ENCODE data around the gene FAM53A. TPM values are rescaled to one million over a fixed set of nuclear protein-coding genes. Genes with fewer than 3 reads are reported as not detected.

FAM53A gene
- total RNA-seq, 3 donors from 2014 or later (not counting 1 experiment from before 2014, with no cell fraction given) = 1.9 to 2.9 (median 2.3) TPM

- Mint-ChIP-seq H3K4me3 (no peak overlapping the region), H3K36me3 (no peaks in the 10 kb centered on the region), H3K27me3 (ENCODE audit: low read depth in 2 of 2) (no peaks in the 10 kb centered on the region), H3K4me1 (peaks cover 7 to 9% of the 10 kb centered on the region in 2 donors), H3K9me3 (no peaks in the 10 kb centered on the region), H3K27ac (no peak overlapping the region)
- ATAC-seq (no peak), DNase-seq (no peak)
- intact Hi-C loops (cut with micrococcal nuclease) = no loop called here
- no peaks in the 10 kb centered on the region for H3K9me3 ChIP-seq (ENCODE audit: control insufficient read depth, insufficient read depth, low read length)
- H3K4me3 ChIP-seq (ENCODE audit: low read length) = no peak overlapping the region
- no peak for TF ChIP-seq CTCF (IDR thresholded peaks at IDR 0.05)
- peaks cover 13% of the 10 kb centered on the region for H3K4me1 ChIP-seq (ENCODE audit: control insufficient read depth, insufficient read depth, low read length)
- H3K36me3 ChIP-seq (ENCODE audit: control insufficient read depth, insufficient read depth, low read length) = peaks cover 42% of the 10 kb centered on the region
- no peak overlapping the region for H3K27ac ChIP-seq (ENCODE audit: low read length)
- no peaks in the 10 kb centered on the region for H3K27me3 ChIP-seq (ENCODE audit: control insufficient read depth, insufficient read depth, low read length)
- WGBS (ENCODE audit: insufficient coverage) = 96% methylated on average over 16 of the region's 16 CpGs
These were observed 46.5 kb upstream of the FAM53A start for GRCh38 chr4:1730532-1731135.

GRCh38 chr4:1728061-1728980 is 44.2 kb upstream of the FAM53A start:
- Histone ChIP-seq H3K4me1 (ENCODE audit: control insufficient read depth, insufficient read depth, low read length) (peaks cover 33% of the 10 kb centered on the region), H3K4me3 (ENCODE audit: low read length) (no peak overlapping the region), H3K27me3 (ENCODE audit: control insufficient read depth, insufficient read depth, low read length) (no peaks in the 10 kb centered on the region), H3K27ac (ENCODE audit: low read length) (no peak overlapping the region), H3K9me3 (ENCODE audit: control insufficient read depth, insufficient read depth, low read length) (no peaks in the 10 kb centered on the region), H3K36me3 (ENCODE audit: control insufficient read depth, insufficient read depth, low read length) (peaks cover 37% of the 10 kb centered on the region)
- intact Hi-C loops (cut with micrococcal nuclease) = no loop called here
- Mint-ChIP-seq H3K36me3 (no peaks in the 10 kb centered on the region), H3K9me3 (no peaks in the 10 kb centered on the region), H3K4me3 (no peak overlapping the region), H3K27me3 (ENCODE audit: low read depth in 2 of 2) (no peaks in the 10 kb centered on the region), H3K4me1 (peaks cover 15 to 21% of the 10 kb centered on the region in 2 donors), H3K27ac (no peak overlapping the region)
- no peak for DNase-seq
- WGBS (ENCODE audit: insufficient coverage) = 95% methylated on average over 31 of the region's 31 CpGs
- no peak for ATAC-seq
- no peak for TF ChIP-seq CTCF (IDR thresholded peaks at IDR 0.05)

GRCh38 chr4:1727117-1728031 is 43.3 kb upstream of the FAM53A start:
- intact Hi-C loops (cut with micrococcal nuclease) = no loop called here
- Mint-ChIP-seq H3K27me3 (ENCODE audit: low read depth in 2 of 2) (no peaks in the 10 kb centered on the region), H3K27ac (no peak overlapping the region), H3K9me3 (no peaks in the 10 kb centered on the region), H3K36me3 (no peaks in the 10 kb centered on the region), H3K4me3 (no peak overlapping the region), H3K4me1 (peaks cover 24 to 30% of the 10 kb centered on the region in 2 donors)
- no peaks in the 10 kb centered on the region for H3K27me3 ChIP-seq (ENCODE audit: control insufficient read depth, insufficient read depth, low read length)
- peaks cover 43% of the 10 kb centered on the region for H3K4me1 ChIP-seq (ENCODE audit: control insufficient read depth, insufficient read depth, low read length)
- no peak overlapping the region for H3K4me3 ChIP-seq (ENCODE audit: low read length)
- no peak for TF ChIP-seq CTCF (IDR thresholded peaks at IDR 0.05)
- no peak overlapping the region for H3K27ac ChIP-seq (ENCODE audit: low read length)
- no peaks in the 10 kb centered on the region for H3K9me3 ChIP-seq (ENCODE audit: control insufficient read depth, insufficient read depth, low read length)
- no peak for DNase-seq
- H3K36me3 ChIP-seq (ENCODE audit: control insufficient read depth, insufficient read depth, low read length) = peaks cover 30% of the 10 kb centered on the region
- 67% methylated on average over 18 of the region's 18 CpGs for WGBS (ENCODE audit: insufficient coverage)
- ATAC-seq = no peak

Measured in natural killer cell (primary cell).